Measurements from ENCODE around the gene PARVA. TPM values are rescaled to one million over a fixed set of nuclear protein-coding genes. Genes with fewer than 3 reads are reported as not detected.

Gene PARVA
- total RNA-seq, 1 donor from 2014 or later, result 45.9 TPM

- no peak for DNase-seq (ENCODE audit: low read depth)
- Histone ChIP-seq H3K36me3 (ENCODE audit: control insufficient read depth, insufficient read depth, low read length) (no peaks in the 10 kb centered on the region), H3K27me3 (ENCODE audit: control insufficient read depth, insufficient read depth, low read length) (no peaks in the 10 kb centered on the region), H3K4me3 (ENCODE audit: low read depth, low read length) (no peak overlapping the region)
- no peak for TF ChIP-seq CTCF (IDR thresholded peaks at IDR 0.05; ENCODE audit: insufficient read depth, low read length, poor library complexity, severe bottlenecking)
These were observed 12.6 kb downstream of the PARVA start for GRCh38 chr11:12389676-12390657.

DNA sequence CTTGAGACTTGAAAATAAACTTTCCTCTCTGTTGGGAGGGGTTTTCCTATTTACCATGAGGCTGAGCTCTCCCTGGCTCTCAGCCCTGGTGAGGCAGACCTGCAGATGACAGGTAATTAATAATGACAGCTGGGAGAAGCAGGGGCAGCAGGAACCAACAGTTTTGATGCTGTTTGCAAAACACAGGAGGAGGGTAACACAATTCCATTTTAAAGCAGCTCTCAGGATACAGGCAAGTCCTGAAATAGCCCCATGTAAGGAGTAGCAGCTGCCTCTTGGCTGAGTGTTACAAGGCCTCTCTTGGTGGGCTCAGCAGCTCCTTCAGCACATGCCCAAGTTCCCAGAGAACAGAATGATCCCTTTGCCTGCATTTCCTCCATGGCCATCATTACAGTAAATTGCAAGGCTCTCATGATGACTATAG, 13.3 kb downstream of the PARVA start:
- TF ChIP-seq CTCF (IDR thresholded peaks at IDR 0.05; ENCODE audit: insufficient read depth, low read length, poor library complexity, severe bottlenecking), result no peak
- Histone ChIP-seq H3K36me3 (ENCODE audit: control insufficient read depth, insufficient read depth, low read length) (no peaks in the 10 kb centered on the region), H3K4me3 (ENCODE audit: low read depth, low read length) (no peak overlapping the region), H3K27me3 (ENCODE audit: control insufficient read depth, insufficient read depth, low read length) (no peaks in the 10 kb centered on the region)
- DNase-seq (ENCODE audit: low read depth), result no peak

GRCh38 chr11:12392672-12393071, 15.3 kb downstream of the PARVA start:
- no peak for TF ChIP-seq CTCF (IDR thresholded peaks at IDR 0.05; ENCODE audit: insufficient read depth, low read length, poor library complexity, severe bottlenecking)
- Histone ChIP-seq H3K36me3 (ENCODE audit: control insufficient read depth, insufficient read depth, low read length) (no peaks in the 10 kb centered on the region), H3K4me3 (ENCODE audit: low read depth, low read length) (no peak overlapping the region), H3K27me3 (ENCODE audit: control insufficient read depth, insufficient read depth, low read length) (no peaks in the 10 kb centered on the region)
- no peak for DNase-seq (ENCODE audit: low read depth)

- no peak for DNase-seq (ENCODE audit: low read depth)
These were observed 16.3 kb downstream of the PARVA start for GRCh38 chr11:12393691-12394090.

DNA sequence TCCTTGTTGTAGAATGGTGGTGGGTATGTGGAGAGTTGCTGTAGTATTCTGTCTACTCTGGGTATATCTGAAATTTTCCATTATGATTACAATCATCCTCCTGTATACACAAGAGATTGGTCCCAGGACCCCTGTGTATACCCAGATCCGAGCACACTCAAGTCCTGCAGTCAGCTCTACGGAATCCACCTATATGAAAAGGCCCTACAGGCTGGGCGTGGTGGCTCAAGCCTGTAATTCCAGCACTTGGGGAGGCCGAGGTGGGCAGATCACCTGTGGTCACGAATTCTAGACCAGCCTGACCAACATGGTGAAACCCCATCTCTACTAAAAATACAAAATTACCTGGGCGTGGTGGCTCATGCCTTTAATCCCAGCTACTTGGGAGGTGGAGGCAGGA, 17.2 kb downstream of the PARVA start:
- Histone ChIP-seq H3K27me3 (ENCODE audit: control insufficient read depth, insufficient read depth, low read length) (no peaks in the 10 kb centered on the region), H3K36me3 (ENCODE audit: control insufficient read depth, insufficient read depth, low read length) (no peaks in the 10 kb centered on the region), H3K4me3 (ENCODE audit: low read depth, low read length) (no peak overlapping the region)
- no peak for DNase-seq (ENCODE audit: low read depth)
- no peak for TF ChIP-seq CTCF (IDR thresholded peaks at IDR 0.05; ENCODE audit: insufficient read depth, low read length, poor library complexity, severe bottlenecking)

More at GRCh38 chr11:12393691-12394090, 16.3 kb downstream of the PARVA start:
- no peaks in the 10 kb centered on the region for H3K36me3 ChIP-seq (ENCODE audit: control insufficient read depth, insufficient read depth, low read length)
- no peak overlapping the region for H3K4me3 ChIP-seq (ENCODE audit: low read depth, low read length)
- no peaks in the 10 kb centered on the region for H3K27me3 ChIP-seq (ENCODE audit: control insufficient read depth, insufficient read depth, low read length)
- no peak for TF ChIP-seq CTCF (IDR thresholded peaks at IDR 0.05; ENCODE audit: insufficient read depth, low read length, poor library complexity, severe bottlenecking)
